Activated CD4-positive, alpha-beta T cell treated with anti-CD3 and anti-CD28 coated beads, Interleukin-2, Interleukin-4, amounts not matched to agents 100 ng/mL and 50 ng/mL, durations not matched to agents 16 hours and 8 hours (primary cell): ENCODE results near the gene RBM45.

Experiments
- DNase-seq: peaks from one replicate; pipeline ENCODE4 v3.0.0-alpha.2; 2020; ENCODE audit warnings: low spot score

RBM45 gene

GRCh38 chr2:178159966-178160365 is 47.7 kb downstream of the RBM45 start:
- no peak for DNase-seq

GRCh38 chr2:178160601-178161000 is 48.4 kb downstream of the RBM45 start:
- DNase-seq, result no peak

- DNase-seq, result no peak
Measured at GRCh38 chr2:178163395-178163794, 51.2 kb downstream of the RBM45 start.

GRCh38 chr2:178163911-178164310 is 51.7 kb downstream of the RBM45 start:
- no peak for DNase-seq

DNA sequence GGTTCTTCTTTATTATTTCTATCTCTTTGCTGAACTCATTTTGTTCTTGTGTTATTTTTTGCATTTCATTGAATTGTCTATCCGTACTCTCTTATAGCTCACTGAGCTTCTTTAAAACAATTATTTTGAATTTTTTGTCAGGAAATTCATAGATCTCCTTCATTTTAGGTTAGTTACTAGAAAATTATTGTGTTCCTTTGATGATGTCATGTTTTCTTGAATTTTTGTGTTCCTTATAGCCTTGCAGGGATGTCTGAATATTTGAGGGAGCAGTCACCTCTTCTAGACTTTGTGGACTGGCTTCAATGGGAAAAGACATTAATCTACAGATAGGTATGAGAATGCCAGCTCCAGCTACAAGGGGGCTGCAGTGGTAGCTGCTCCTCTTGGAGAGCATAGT is 61.4 kb downstream of the RBM45 start:
- DNase-seq, result no peak

- DNase-seq, result no peak
Measured at GRCh38 chr2:178177066-178177679, 64.9 kb downstream of the RBM45 start.
